Osteocyte (in vitro differentiated cells): ENCODE measurements around the gene NR2F6. TPM values are rescaled to one million over a fixed set of nuclear protein-coding genes. Genes with fewer than 3 reads are reported as not detected.
"Not testable (repeated sequence)": the region's sequence is repeated elsewhere in the genome, so short reads cannot be mapped to it uniquely, and the experiment has no call there.

ENCODE experiments used
- DNase-seq: peaks from one replicate; pipeline ENCODE4 v3.0.0; 2021; ENCODE audit warnings: mixed read lengths; ENCODE audit not compliant: unreplicated experiment; ENCODE audit errors: extremely low spot score
- H3K27ac Mint-ChIP-seq: one replicate; pipeline ENCODE4 v1.8.0; 2021; ENCODE audit warnings: mild to moderate bottlenecking, mixed read lengths; ENCODE audit not compliant: unreplicated experiment
- H3K27me3 Mint-ChIP-seq: one replicate; pipeline ENCODE4 v1.8.0; 2021; ENCODE audit warnings: mixed read lengths; ENCODE audit not compliant: unreplicated experiment
- H3K36me3 Mint-ChIP-seq: one replicate; pipeline ENCODE4 v1.8.0; 2021; ENCODE audit warnings: mixed read lengths; ENCODE audit not compliant: unreplicated experiment
- H3K4me1 Mint-ChIP-seq: one replicate; pipeline ENCODE4 v1.8.0; 2021; ENCODE audit warnings: mixed read lengths; ENCODE audit not compliant: unreplicated experiment
- H3K4me3 Mint-ChIP-seq: one replicate; pipeline ENCODE4 v1.8.0; 2021; ENCODE audit warnings: mild to moderate bottlenecking, moderate library complexity, mixed read lengths; ENCODE audit not compliant: unreplicated experiment
- H3K9me3 Mint-ChIP-seq: one replicate; pipeline ENCODE4 v1.8.0; 2021; ENCODE audit warnings: mixed read lengths; ENCODE audit not compliant: unreplicated experiment
- total RNA-seq: library from RNA; stranded (reverse); gene quantifications from 2 replicates; pipeline ENCODE4 v1.2.1, GENCODE V29; 2021
- TF ChIP-seq, protein P1 (sequence below): fragments of 200-600 bp; sonication (generic); IDR thresholded peaks from 2 replicates; pipeline ENCODE4 v1.5.0; 2021; ENCODE audit warnings: antibody characterized with exemption, mild to moderate bottlenecking, moderate library complexity

NR2F6 gene
- total RNA-seq, 1 donor from 2014 or later: 44.2 TPM

DNA sequence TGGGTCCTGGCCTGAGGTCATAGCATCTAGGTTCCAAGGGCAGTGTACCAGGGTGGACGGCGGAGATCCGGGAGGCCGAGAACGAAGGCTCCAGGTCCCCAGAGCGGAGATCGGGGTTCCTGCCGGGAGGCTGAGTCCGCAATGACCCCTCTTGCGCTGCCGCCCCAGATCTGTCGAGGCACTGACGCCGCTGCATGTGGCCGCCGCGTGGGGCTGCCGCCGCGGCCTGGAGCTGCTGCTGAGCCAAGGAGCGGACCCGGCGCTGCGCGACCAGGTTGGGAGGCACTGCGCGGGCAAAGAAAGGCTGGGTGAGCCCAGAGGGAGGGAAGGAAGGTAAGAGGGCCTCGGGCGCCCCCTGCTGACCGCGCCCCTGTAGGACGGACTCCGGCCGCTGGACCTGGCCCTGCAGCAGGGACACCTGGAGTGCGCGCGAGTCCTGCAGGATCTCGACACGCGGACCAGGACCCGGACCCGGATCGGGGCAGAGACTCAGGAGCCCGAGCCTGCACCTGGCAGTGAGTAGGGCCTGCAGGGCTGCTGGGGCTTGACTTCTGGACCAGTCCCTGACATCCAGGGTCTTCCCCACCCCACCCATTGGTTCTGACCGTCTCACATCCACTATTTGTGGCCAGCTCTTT lies 36.9 kb upstream of the NR2F6 start:
- Mint-ChIP-seq H3K27ac (no peak overlapping the region), H3K9me3 (no peaks in the 10 kb centered on the region), H3K4me1 (peaks cover 3% of the 10 kb centered on the region), H3K4me3 (peak overlapping the region; percentile 65), H3K27me3 (no peaks in the 10 kb centered on the region), H3K36me3 (peaks cover under 1% of the 10 kb centered on the region)
- DNase-seq: peak; percentile 95
- TF ChIP-seq, protein P1, sequence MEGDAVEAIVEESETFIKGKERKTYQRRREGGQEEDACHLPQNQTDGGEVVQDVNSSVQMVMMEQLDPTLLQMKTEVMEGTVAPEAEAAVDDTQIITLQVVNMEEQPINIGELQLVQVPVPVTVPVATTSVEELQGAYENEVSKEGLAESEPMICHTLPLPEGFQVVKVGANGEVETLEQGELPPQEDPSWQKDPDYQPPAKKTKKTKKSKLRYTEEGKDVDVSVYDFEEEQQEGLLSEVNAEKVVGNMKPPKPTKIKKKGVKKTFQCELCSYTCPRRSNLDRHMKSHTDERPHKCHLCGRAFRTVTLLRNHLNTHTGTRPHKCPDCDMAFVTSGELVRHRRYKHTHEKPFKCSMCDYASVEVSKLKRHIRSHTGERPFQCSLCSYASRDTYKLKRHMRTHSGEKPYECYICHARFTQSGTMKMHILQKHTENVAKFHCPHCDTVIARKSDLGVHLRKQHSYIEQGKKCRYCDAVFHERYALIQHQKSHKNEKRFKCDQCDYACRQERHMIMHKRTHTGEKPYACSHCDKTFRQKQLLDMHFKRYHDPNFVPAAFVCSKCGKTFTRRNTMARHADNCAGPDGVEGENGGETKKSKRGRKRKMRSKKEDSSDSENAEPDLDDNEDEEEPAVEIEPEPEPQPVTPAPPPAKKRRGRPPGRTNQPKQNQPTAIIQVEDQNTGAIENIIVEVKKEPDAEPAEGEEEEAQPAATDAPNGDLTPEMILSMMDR: peak; percentile 96

DNA sequence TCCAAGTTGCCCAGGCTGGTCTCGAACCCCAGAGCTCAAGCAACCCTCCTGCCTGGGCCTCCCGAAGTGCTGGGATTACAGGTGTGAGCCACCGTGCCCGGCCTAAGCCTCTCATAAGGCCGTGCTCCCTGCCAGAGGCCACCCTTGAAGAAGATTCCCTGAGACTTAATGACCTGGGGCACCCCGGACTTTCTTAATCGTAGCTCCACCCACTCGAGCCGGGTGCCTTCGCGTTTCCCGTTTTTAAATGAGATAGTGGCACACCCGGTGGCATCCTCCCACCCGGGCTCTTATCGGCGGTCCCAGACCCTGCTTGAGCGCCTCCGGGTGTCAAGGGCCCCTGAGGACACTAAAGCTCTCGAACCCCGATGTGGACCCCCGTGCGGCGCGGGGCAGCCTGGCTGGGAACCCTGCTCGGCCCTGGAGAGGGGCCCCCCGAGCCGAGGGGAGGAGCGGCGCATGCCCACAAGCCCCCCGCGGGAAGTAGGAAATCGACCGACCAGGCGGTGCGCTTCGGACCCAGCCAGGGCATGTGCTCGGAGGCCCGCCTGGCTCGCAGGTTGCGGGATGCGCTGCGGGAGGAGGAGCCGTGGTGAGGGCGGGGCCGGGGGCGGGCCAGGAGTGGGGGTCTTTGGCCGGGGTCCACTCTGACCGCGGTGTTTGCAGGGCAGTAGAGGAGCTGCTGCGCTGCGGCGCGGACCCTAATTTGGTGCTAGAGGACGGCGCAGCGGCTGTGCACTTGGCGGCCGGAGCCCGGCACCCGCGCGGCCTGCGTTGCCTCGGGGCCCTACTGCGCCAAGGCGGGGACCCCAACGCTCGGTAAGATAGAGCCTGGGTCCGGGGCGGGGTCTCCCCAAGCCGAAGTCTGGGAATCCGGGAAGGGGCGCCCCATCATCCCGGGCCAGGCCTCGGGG lies 35.9 kb upstream of the NR2F6 start, which contains the start of gene ANKLE1:
Gene ANKLE1 (plus strand): TSS at position 511 of the 914 bp plus-strand sequence. CDS start 20 bp downstream, at position 531.
- TF ChIP-seq, protein P1: no peak
- peaks cover 3% of the 10 kb centered on the region for H3K4me1 Mint-ChIP-seq
- no peak within 1 kb of the TSS for H3K27ac Mint-ChIP-seq
- no peak for DNase-seq
- peak within 1 kb of the TSS; percentile 65 for H3K4me3 Mint-ChIP-seq
- peaks cover 4% of the 10 kb centered on the region for H3K36me3 Mint-ChIP-seq
- H3K27me3 Mint-ChIP-seq: no peaks in the 10 kb centered on the region
- H3K9me3 Mint-ChIP-seq: no peaks in the 10 kb centered on the region

DNA sequence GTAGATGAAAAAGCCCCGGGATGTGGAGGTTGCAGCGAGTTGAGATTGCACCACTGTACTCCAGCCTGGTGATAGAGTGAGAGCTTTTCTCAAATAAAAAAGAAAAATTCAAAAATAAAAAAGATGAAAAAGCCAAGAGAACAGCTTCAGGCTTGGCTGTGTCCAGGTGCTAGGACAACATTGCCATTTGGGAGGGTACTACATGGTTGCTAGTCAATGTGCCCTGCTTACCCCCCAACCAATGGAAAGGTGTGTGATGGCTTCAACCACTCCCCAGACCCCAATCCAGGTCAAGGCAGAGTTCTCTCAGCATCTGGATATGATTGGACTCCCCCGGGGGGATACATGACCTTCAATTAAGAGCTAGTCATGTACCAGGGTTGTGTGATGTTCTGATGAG lies 33.7 kb upstream of the NR2F6 start:
- TF ChIP-seq, protein P1: no peak
- no peaks in the 10 kb centered on the region for H3K27me3 Mint-ChIP-seq
- no peak for DNase-seq
- no peak overlapping the region for H3K4me3 Mint-ChIP-seq
- H3K9me3 Mint-ChIP-seq: no peaks in the 10 kb centered on the region
- no peak overlapping the region for H3K27ac Mint-ChIP-seq
- H3K4me1 Mint-ChIP-seq: peaks cover 3% of the 10 kb centered on the region
- H3K36me3 Mint-ChIP-seq: peaks cover 13% of the 10 kb centered on the region

DNA sequence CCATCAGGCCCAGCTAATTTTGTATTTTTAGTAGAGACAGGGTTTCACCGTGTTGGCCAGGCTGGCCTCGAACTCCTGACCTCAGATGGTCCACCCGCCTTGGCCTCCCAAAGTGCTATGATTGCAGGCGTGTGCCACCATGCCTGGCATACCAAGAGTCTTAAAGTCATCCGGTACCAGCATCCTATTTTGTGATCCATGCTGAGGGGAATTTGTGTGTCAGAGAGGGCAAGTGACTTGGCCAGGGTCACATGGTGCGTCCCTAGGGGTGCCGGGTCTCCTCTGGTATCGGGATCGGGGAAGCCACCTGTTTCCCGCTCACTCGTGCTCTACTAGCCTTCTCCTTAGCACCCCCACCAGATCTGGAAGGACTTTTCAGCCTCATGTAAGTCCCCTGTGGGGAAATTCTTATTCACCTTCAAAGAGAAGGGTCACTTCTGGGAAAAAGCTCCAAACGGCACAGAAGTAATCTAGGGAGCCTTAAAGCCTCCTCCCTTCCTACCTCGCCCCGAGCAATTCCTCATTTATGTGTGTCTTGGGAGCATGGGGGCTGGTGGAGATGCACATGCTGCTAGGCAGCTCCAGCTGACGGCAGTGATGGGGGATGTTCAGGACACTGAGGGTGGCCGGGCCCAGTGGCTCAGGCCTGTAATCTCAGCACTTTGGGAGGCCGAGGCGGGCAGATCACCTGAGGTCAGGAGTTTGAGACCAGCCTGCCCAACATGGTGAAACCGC lies 29.9 kb upstream of the NR2F6 start:
- Mint-ChIP-seq H3K4me3 (no peak overlapping the region), H3K36me3 (peaks cover 23% of the 10 kb centered on the region), H3K27ac (no peak overlapping the region), H3K27me3 (no peaks in the 10 kb centered on the region), H3K9me3 (no peaks in the 10 kb centered on the region), H3K4me1 (no peaks in the 10 kb centered on the region)
- TF ChIP-seq, protein P1: no peak
- DNase-seq: no peak

DNA sequence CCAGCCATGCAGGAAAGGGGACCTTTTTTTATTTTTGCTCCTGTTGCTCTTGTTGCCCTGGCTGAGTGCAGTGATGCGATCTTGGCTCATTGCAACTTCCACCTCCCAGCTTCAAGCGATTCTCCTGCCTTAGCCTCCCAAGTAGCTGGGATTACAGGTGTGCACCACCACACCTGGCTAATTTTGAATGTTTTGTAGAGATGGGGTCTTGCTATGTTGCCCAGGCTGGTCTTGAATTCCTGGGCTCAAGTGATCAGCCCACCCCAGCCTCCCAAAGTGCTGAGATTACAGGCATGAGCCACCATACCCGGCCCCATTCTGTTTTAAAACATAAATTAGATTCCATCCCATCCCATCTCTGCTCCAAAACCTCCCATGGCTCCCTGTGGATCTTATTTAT lies 29.2 kb upstream of the NR2F6 start:
- not testable (repeated sequence) for H3K4me3 Mint-ChIP-seq, DNase-seq, H3K4me1 Mint-ChIP-seq, H3K27me3 Mint-ChIP-seq, H3K9me3 Mint-ChIP-seq, H3K27ac Mint-ChIP-seq
- peaks cover 27% of the 10 kb centered on the region for H3K36me3 Mint-ChIP-seq
